ENCODE results near the gene BRWD1.
"Not testable (repeated sequence)": the region's sequence is repeated elsewhere in the genome, so short reads cannot be mapped to it uniquely, and the experiment has no call there.

BRWD1 gene

GRCh38 chr21:39221282-39221996 is 92.0 kb downstream of the BRWD1 start:
- no peak overlapping the region for H3K4me3 ChIP-seq (ENCODE audit: low read depth, low read length)
- TF ChIP-seq, protein P1, sequence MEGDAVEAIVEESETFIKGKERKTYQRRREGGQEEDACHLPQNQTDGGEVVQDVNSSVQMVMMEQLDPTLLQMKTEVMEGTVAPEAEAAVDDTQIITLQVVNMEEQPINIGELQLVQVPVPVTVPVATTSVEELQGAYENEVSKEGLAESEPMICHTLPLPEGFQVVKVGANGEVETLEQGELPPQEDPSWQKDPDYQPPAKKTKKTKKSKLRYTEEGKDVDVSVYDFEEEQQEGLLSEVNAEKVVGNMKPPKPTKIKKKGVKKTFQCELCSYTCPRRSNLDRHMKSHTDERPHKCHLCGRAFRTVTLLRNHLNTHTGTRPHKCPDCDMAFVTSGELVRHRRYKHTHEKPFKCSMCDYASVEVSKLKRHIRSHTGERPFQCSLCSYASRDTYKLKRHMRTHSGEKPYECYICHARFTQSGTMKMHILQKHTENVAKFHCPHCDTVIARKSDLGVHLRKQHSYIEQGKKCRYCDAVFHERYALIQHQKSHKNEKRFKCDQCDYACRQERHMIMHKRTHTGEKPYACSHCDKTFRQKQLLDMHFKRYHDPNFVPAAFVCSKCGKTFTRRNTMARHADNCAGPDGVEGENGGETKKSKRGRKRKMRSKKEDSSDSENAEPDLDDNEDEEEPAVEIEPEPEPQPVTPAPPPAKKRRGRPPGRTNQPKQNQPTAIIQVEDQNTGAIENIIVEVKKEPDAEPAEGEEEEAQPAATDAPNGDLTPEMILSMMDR (IDR thresholded peaks at IDR 0.05; ENCODE audit: insufficient read depth, low read depth, low read length, missing control alignments): no peak
- no peak for DNase-seq (ENCODE audit: low read depth)

DNA sequence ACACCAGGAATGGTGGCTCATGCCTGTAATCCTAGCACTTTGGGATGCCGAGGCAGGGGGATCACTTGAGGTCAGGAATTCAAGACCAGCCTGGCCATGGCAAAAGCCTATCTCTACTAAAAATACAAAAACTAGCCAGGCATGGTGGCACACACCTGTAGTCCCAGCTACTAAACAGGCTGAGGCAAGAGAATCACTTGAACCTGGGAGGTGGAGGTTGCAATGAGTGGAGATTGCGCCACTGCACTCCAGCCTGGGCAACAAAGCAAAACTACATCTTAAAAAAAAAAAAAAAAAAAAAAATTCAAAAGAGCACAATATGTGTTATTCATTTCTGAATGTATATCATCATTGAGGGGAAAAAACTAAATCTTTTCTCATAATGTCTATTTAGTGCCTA is 92.6 kb downstream of the BRWD1 start:
- H3K4me3 ChIP-seq (ENCODE audit: low read depth, low read length); DNase-seq (ENCODE audit: low read depth): not testable (repeated sequence)

GRCh38 chr21:39220150-39220549 is 93.3 kb downstream of the BRWD1 start:
- TF ChIP-seq, protein P1 (IDR thresholded peaks at IDR 0.05; ENCODE audit: insufficient read depth, low read depth, low read length, missing control alignments): no peak
- no peak overlapping the region for H3K4me3 ChIP-seq (ENCODE audit: low read depth, low read length)
- DNase-seq (ENCODE audit: low read depth): no peak

DNA sequence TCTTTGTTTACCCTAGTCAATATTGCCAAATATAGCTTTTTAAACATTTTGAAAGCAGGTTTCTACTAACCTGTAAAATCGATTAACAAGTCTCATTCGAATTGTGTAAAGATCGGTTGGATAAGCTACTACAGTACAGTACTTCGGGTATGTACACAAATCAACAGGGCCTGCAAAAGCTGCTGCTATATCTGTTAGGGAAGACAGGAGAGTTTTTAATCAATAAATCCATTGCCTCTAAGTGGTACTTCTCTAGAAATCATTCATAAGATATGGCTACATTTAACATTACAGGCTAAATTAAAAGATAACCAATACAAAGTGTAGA is 95.4 kb downstream of the BRWD1 start:
- no peak for DNase-seq (ENCODE audit: low read depth)
- H3K4me3 ChIP-seq (ENCODE audit: low read depth, low read length): no peak overlapping the region
- TF ChIP-seq, protein P1 (IDR thresholded peaks at IDR 0.05; ENCODE audit: insufficient read depth, low read depth, low read length, missing control alignments): no peak

DNA sequence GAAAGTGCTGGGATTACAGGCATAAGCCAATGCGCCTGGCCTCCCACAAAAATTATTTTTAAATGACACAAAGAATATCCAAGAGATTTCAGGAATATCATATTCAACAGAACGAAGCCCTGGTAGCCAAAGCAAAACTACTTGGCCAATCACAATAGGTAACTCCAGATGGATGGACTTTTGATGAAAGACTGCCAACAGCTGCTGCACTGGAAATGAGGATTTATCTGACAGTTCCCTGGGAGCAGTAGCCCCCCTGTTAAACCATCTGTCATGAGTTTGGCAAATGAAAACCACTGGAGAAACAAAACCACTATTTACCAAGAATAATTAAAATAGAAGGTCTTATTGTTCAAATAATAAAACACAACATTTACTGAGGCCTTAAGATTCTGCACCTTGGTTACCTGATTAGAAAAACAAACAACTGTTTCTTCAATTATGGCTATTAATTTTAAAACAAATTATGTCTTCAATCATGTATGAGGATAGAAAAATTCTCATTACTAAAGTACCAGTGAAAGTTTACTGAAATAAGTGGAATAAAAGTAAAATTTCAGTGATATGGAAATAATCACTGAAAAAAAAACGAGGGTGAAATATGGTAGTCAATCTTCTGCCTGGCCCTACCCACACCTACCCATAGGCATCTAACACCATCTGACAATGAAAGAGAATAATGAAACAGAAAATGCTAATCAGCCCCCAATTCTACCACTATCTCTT is 95.9 kb downstream of the BRWD1 start:
- H3K4me3 ChIP-seq (ENCODE audit: low read depth, low read length): no peak overlapping the region
- TF ChIP-seq, protein P1 (IDR thresholded peaks at IDR 0.05; ENCODE audit: insufficient read depth, low read depth, low read length, missing control alignments): no peak
- DNase-seq (ENCODE audit: low read depth): no peak

DNA sequence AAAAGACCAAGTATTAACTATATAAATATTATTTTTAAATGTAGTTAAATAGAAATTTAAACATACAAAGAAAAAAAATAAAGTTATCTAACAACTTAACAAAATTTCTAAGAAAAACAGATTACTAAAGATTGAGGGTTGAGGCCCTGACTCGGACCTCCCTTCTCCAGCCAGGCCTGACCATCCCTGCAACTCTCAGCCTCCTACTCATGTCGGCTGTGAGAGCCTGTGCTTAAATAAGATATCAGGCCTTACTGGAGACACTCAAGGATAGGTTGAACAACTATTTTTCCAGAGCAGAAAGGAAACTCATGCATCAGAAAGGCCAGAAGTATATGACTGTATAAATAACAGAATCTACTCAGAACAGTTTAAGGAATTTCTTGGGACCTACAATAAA is 97.1 kb downstream of the BRWD1 start:
- no peak overlapping the region for H3K4me3 ChIP-seq (ENCODE audit: low read depth, low read length)
- DNase-seq (ENCODE audit: low read depth): no peak
- TF ChIP-seq, protein P1 (IDR thresholded peaks at IDR 0.05; ENCODE audit: insufficient read depth, low read depth, low read length, missing control alignments): no peak

DNA sequence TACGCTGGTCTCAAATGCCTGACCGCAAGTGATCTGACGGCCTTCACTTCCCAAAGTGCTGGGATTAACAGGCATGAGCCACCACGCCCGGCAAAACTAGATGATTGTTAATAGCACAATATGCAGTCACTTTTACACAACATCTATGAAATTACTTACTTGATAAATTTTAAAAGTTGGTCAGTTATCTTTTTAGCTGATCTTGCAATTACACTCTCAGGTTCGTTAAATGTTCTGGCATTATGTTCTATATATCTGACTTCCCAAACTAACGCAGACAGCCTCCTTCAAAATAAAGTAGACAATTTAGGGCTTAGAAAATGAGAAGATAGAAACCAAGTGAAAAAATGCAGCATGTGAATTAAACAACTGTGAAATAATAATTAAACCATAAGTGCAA is 98.4 kb downstream of the BRWD1 start:
- no peak overlapping the region for H3K4me3 ChIP-seq (ENCODE audit: low read depth, low read length)
- no peak for DNase-seq (ENCODE audit: low read depth)
- TF ChIP-seq, protein P1 (IDR thresholded peaks at IDR 0.05; ENCODE audit: insufficient read depth, low read depth, low read length, missing control alignments): no peak
